ENCODE results near the gene TMEM184A.

The TMEM184A gene

GRCh38 chr7:1540776-1541271 is 15.2 kb downstream of the TMEM184A start:
- in situ Hi-C loops (cut with MboI; ENCODE audit: low pct_unique_long_range_greater_than_20kb, low sequenced_read_pairs, unreplicated experiment): no loop called here
- no peak for DNase-seq (ENCODE audit: low spot score)
- no peak for TF ChIP-seq CTCF (IDR thresholded peaks at IDR 0.05; ENCODE audit: extremely low read depth, insufficient read depth, missing control alignments)

- no peak for DNase-seq (ENCODE audit: low spot score)
- TF ChIP-seq CTCF (IDR thresholded peaks at IDR 0.05; ENCODE audit: extremely low read depth, insufficient read depth, missing control alignments): no peak
- in situ Hi-C loops (cut with MboI; ENCODE audit: low pct_unique_long_range_greater_than_20kb, low sequenced_read_pairs, unreplicated experiment): no loop called here
Observed at GRCh38 chr7:1539882-1540775, 15.9 kb downstream of the TMEM184A start.

- in situ Hi-C loops (cut with MboI; ENCODE audit: low pct_unique_long_range_greater_than_20kb, low sequenced_read_pairs, unreplicated experiment): no loop called here
- no peak for DNase-seq (ENCODE audit: low spot score)
- no peak for TF ChIP-seq CTCF (IDR thresholded peaks at IDR 0.05; ENCODE audit: extremely low read depth, insufficient read depth, missing control alignments)
Observed at GRCh38 chr7:1539181-1539881, 16.7 kb downstream of the TMEM184A start.

GRCh38 chr7:1538544-1539180 is 17.3 kb downstream of the TMEM184A start:
- in situ Hi-C loops (cut with MboI; ENCODE audit: low pct_unique_long_range_greater_than_20kb, low sequenced_read_pairs, unreplicated experiment): no loop called here
- no peak for TF ChIP-seq CTCF (IDR thresholded peaks at IDR 0.05; ENCODE audit: extremely low read depth, insufficient read depth, missing control alignments)
- DNase-seq (ENCODE audit: low spot score): no peak

GRCh38 chr7:1537535-1538412 is 18.2 kb downstream of the TMEM184A start:
- in situ Hi-C loops (cut with MboI; ENCODE audit: low pct_unique_long_range_greater_than_20kb, low sequenced_read_pairs, unreplicated experiment): no loop called here
- no peak for DNase-seq (ENCODE audit: low spot score)
- no peak for TF ChIP-seq CTCF (IDR thresholded peaks at IDR 0.05; ENCODE audit: extremely low read depth, insufficient read depth, missing control alignments)

Measured in GM13977 (cell line).